Ishikawa (cell line): ENCODE results near the gene RIT1.

Experiments
- CEBPB ChIP-seq: IDR thresholded peaks from 2 replicates; pipeline ENCODE4 v1.6.1; 2012
- EP300 ChIP-seq: IDR thresholded peaks from 2 replicates; pipeline ENCODE4 v1.6.1; 2012; ENCODE audit warnings: borderline replicate concordance
- FOXM1 ChIP-seq: IDR thresholded peaks from 2 replicates; pipeline ENCODE4 v1.6.1; 2012; ENCODE audit warnings: low read depth, borderline replicate concordance
- MAX ChIP-seq: IDR thresholded peaks from 2 replicates; pipeline ENCODE4 v1.6.1; 2012
- NFIC ChIP-seq: IDR thresholded peaks from 2 replicates; pipeline ENCODE4 v1.6.1; 2012
- RAD21 ChIP-seq: IDR thresholded peaks from 2 replicates; pipeline ENCODE4 v1.6.1; 2012; ENCODE audit warnings: low read depth
- TAF1 ChIP-seq: IDR thresholded peaks from 2 replicates; pipeline ENCODE4 v1.6.1; 2012; ENCODE audit warnings: low read depth, mild to moderate bottlenecking
- TEAD4 ChIP-seq: IDR thresholded peaks from 2 replicates; pipeline ENCODE4 v1.6.1; 2012
- USF1 ChIP-seq: IDR thresholded peaks from 2 replicates; pipeline ENCODE4 v1.6.1; 2012

GRCh38 chr1:155859881-155860871, 51.0 kb downstream of the RIT1 start:
- TF ChIP-seq CEBPB (no peak), RAD21 (no peak), MAX (no peak), NFIC (no peak), EP300 (no peak), FOXM1 (no peak), USF1 (no peak), TEAD4 (no peak), TAF1 (no peak)
